ENCODE measurements around the gene EPHB6.

Gene EPHB6

GRCh38 chr7:142881586-142882337 lies 26.9 kb downstream of the EPHB6 start:
- no peak for TF ChIP-seq CTCF (IDR thresholded peaks at IDR 0.05; ENCODE audit: low read depth, low read length, missing control alignments)
- no peak for DNase-seq (ENCODE audit: extremely low read depth, low read depth)
- H3K4me3 ChIP-seq (replicated peaks; ENCODE audit: low read depth, low read length) = no peak overlapping the region

GRCh38 chr7:142882338-142882678 lies 27.4 kb downstream of the EPHB6 start:
- no peak for TF ChIP-seq CTCF (IDR thresholded peaks at IDR 0.05; ENCODE audit: low read depth, low read length, missing control alignments)
- DNase-seq (ENCODE audit: extremely low read depth, low read depth) = no peak

GRCh38 chr7:142883145-142883544 lies 28.3 kb downstream of the EPHB6 start:
- TF ChIP-seq CTCF (IDR thresholded peaks at IDR 0.05; ENCODE audit: low read depth, low read length, missing control alignments) = no peak
- H3K4me3 ChIP-seq (replicated peaks; ENCODE audit: low read depth, low read length) = no peak overlapping the region
- DNase-seq (ENCODE audit: extremely low read depth, low read depth) = no peak

More at GRCh38 chr7:142882338-142882678, 27.4 kb downstream of the EPHB6 start:
- no peak overlapping the region for H3K4me3 ChIP-seq (replicated peaks; ENCODE audit: low read depth, low read length)

- no peak for DNase-seq (ENCODE audit: extremely low read depth, low read depth)
- H3K4me3 ChIP-seq (replicated peaks; ENCODE audit: low read depth, low read length) = no peak overlapping the region
- TF ChIP-seq CTCF (IDR thresholded peaks at IDR 0.05; ENCODE audit: low read depth, low read length, missing control alignments) = no peak
Measured at GRCh38 chr7:142883571-142884285, 28.9 kb downstream of the EPHB6 start.

GRCh38 chr7:142884286-142884640 lies 29.4 kb downstream of the EPHB6 start:
- no peak overlapping the region for H3K4me3 ChIP-seq (replicated peaks; ENCODE audit: low read depth, low read length)
- DNase-seq (ENCODE audit: extremely low read depth, low read depth) = no peak

More at GRCh38 chr7:142884286-142884640, 29.4 kb downstream of the EPHB6 start:
- no peak for TF ChIP-seq CTCF (IDR thresholded peaks at IDR 0.05; ENCODE audit: low read depth, low read length, missing control alignments)

Data from HFF-Myc (cell line).